SK-N-SH treated with all-trans-retinoic acid at 6 μM for 48 hours (cell line): ENCODE results near the gene MAD2L2.

Experiments
- ATAC-seq: fragments of 200-7000 bp; cut with Tn5 transposase; 3 replicates; pipeline ENCODE4 v1.9.1; 2020; ENCODE audit warnings: mild to moderate bottlenecking, moderate library complexity
- ARNTL ChIP-seq: fragments of 450-650 bp; formaldehyde crosslinking; IDR thresholded peaks from 2 replicates; pipeline ENCODE4 v1.5.0; 2020; ENCODE audit warnings: low read depth, mild to moderate bottlenecking, moderate library complexity, borderline replicate concordance
- BACH2 ChIP-seq: fragments of 250-450 bp; sonication (Bioruptor Pico); IDR thresholded peaks from 2 replicates; pipeline ENCODE4 v1.9.0; 2021; ENCODE audit warnings: mild to moderate bottlenecking, borderline replicate concordance
- CREB5 ChIP-seq: fragments of 250-450 bp; sonication (Bioruptor Pico); IDR thresholded peaks from 2 replicates; pipeline ENCODE4 v1.5.1; 2020; ENCODE audit warnings: low read depth, mild to moderate bottlenecking, moderate library complexity
- CSDC2 ChIP-seq: fragments of 250-450 bp; sonication (Bioruptor Pico); IDR thresholded peaks from 2 replicates; pipeline ENCODE4 v1.5.0; 2020; ENCODE audit warnings: mild to moderate bottlenecking, moderate library complexity
- CSRNP3 ChIP-seq: fragments of 250-450 bp; sonication (Bioruptor Pico); IDR thresholded peaks from 2 replicates; pipeline ENCODE4 v1.5.1; 2021; ENCODE audit warnings: mild to moderate bottlenecking, moderate library complexity
- GLIS3 ChIP-seq: fragments of 250-450 bp; sonication (Bioruptor Pico); IDR thresholded peaks from 2 replicates; pipeline ENCODE4 v1.5.0; 2020; ENCODE audit warnings: mild to moderate bottlenecking, moderate library complexity
- ISL1 ChIP-seq: fragments of 250-450 bp; sonication (Bioruptor Pico); IDR thresholded peaks from 2 replicates; pipeline ENCODE4 v2.1.2; 2022; ENCODE audit warnings: mild to moderate bottlenecking, moderate library complexity
- OSR1 ChIP-seq: fragments of 250-450 bp; sonication (Bioruptor Pico); IDR thresholded peaks from 2 replicates; pipeline ENCODE4 v1.8.0; 2022; ENCODE audit warnings: moderate library complexity, mild to moderate bottlenecking, inconsistent platforms
- PATZ1 ChIP-seq: fragments of 250-450 bp; sonication (Bioruptor Pico); IDR thresholded peaks from 2 replicates; pipeline ENCODE4 v1.8.0; 2020; ENCODE audit warnings: mild to moderate bottlenecking, moderate library complexity, borderline replicate concordance
- POU6F1 ChIP-seq: fragments of 250-450 bp; sonication (Bioruptor Pico); IDR thresholded peaks from 2 replicates; pipeline ENCODE4 v1.8.0; 2021; ENCODE audit warnings: low read depth, mild to moderate bottlenecking, moderate library complexity, borderline replicate concordance
- PPARA ChIP-seq: fragments of 250-450 bp; sonication (Bioruptor Pico); IDR thresholded peaks from 2 replicates; pipeline ENCODE4 v1.5.0; 2020; ENCODE audit warnings: mild to moderate bottlenecking, borderline replicate concordance
- RARB ChIP-seq: fragments of 250-450 bp; sonication (Bioruptor Pico); IDR thresholded peaks from 2 replicates; pipeline ENCODE4 v1.8.0; 2021; ENCODE audit warnings: mild to moderate bottlenecking, moderate library complexity
- SNAI2 ChIP-seq: fragments of 250-450 bp; sonication (Bioruptor Pico); IDR thresholded peaks from 2 replicates; pipeline ENCODE4 v1.5.0; 2020; ENCODE audit warnings: mild to moderate bottlenecking, moderate library complexity
- TCF4 ChIP-seq: fragments of 250-450 bp; sonication (Bioruptor Pico); IDR thresholded peaks from 2 replicates; pipeline ENCODE4 v1.8.0; 2021; ENCODE audit warnings: mild to moderate bottlenecking, moderate library complexity, borderline replicate concordance
- TOX ChIP-seq: fragments of 250-450 bp; sonication (Bioruptor Pico); IDR thresholded peaks from 2 replicates; pipeline ENCODE4 v1.8.0; 2021; ENCODE audit warnings: mild to moderate bottlenecking, moderate library complexity, borderline replicate concordance
- TSHZ2 ChIP-seq: fragments of 250-450 bp; sonication (Bioruptor Pico); IDR thresholded peaks from 2 replicates; pipeline ENCODE4 v1.5.0; 2020; ENCODE audit warnings: mild to moderate bottlenecking, moderate library complexity
- ZC3H10 ChIP-seq: fragments of 250-450 bp; sonication (Bioruptor Pico); IDR thresholded peaks from 2 replicates; pipeline ENCODE4 v1.5.1; 2021; ENCODE audit warnings: mild to moderate bottlenecking, moderate library complexity
- ZFP3 ChIP-seq: fragments of 250-450 bp; sonication (Bioruptor Pico); IDR thresholded peaks from 2 replicates; pipeline ENCODE4 v1.5.0; 2020; ENCODE audit warnings: mild to moderate bottlenecking, moderate library complexity
- ZFP30 ChIP-seq: fragments of 450-650 bp; formaldehyde crosslinking; IDR thresholded peaks from 2 replicates; pipeline ENCODE4 v1.5.0; 2022; ENCODE audit warnings: mild to moderate bottlenecking, moderate library complexity
- ZNF70 ChIP-seq: fragments of 450-650 bp; formaldehyde crosslinking; IDR thresholded peaks from 2 replicates; pipeline ENCODE4 v1.5.0; 2020; ENCODE audit warnings: mild to moderate bottlenecking, moderate library complexity
- ZNF8 ChIP-seq: fragments of 450-650 bp; formaldehyde crosslinking; IDR thresholded peaks from 2 replicates; pipeline ENCODE4 v1.5.0; 2020; ENCODE audit warnings: mild to moderate bottlenecking, moderate library complexity

The MAD2L2 gene

GRCh38 chr1:11695861-11696260 lies 14.9 kb upstream of the MAD2L2 start (continued):
- no peak for TF ChIP-seq POU6F1 (CRISPR knock-in tag)
- TF ChIP-seq ISL1 (CRISPR knock-in tag): no peak
- no peak for TF ChIP-seq ARNTL (CRISPR knock-in tag)

GRCh38 chr1:11693917-11694316 lies 13.0 kb upstream of the MAD2L2 start:
- ATAC-seq: no peak; the same call in 2 of the 3 replicates
- TF ChIP-seq ZFP30 (CRISPR knock-in tag) (no peak), BACH2 (CRISPR knock-in tag) (no peak), ARNTL (CRISPR knock-in tag) (no peak), PPARA (no peak)

GRCh38 chr1:11693024-11693590 lies 12.2 kb upstream of the MAD2L2 start:
- no peak for TF ChIP-seq TSHZ2
- ATAC-seq: peak; percentile 82

- TF ChIP-seq GLIS3 (CRISPR knock-in tag) (no peak), TCF4 (CRISPR knock-in tag) (no peak), CREB5 (CRISPR knock-in tag) (no peak), ISL1 (CRISPR knock-in tag) (no peak)
- ATAC-seq: no peak
These were observed 11.2 kb upstream of the MAD2L2 start for GRCh38 chr1:11691928-11692711.

- no peak for ATAC-seq
- no peak for TF ChIP-seq RARB (CRISPR knock-in tag)
- no peak for TF ChIP-seq ZNF70 (CRISPR knock-in tag)
- TF ChIP-seq PATZ1: no peak
- TF ChIP-seq ZNF8: no peak
- TF ChIP-seq OSR1 (CRISPR knock-in tag): no peak
- no peak for TF ChIP-seq ISL1 (CRISPR knock-in tag)
- no peak for TF ChIP-seq BACH2 (CRISPR knock-in tag)
- TF ChIP-seq CSRNP3 (CRISPR knock-in tag): no peak
- no peak for TF ChIP-seq ZC3H10 (CRISPR knock-in tag)
- no peak for TF ChIP-seq PPARA
- TF ChIP-seq CREB5 (CRISPR knock-in tag): no peak
- TF ChIP-seq SNAI2 (CRISPR knock-in tag): no peak
- TF ChIP-seq ZFP30 (CRISPR knock-in tag): no peak
- TF ChIP-seq CSDC2: no peak
- no peak for TF ChIP-seq ZFP3 (CRISPR knock-in tag)
- no peak for TF ChIP-seq ARNTL (CRISPR knock-in tag)
- no peak for TF ChIP-seq TOX (CRISPR knock-in tag)
These were observed 10.5 kb upstream of the MAD2L2 start, which contains the start of gene DRAXIN for GRCh38 chr1:11691302-11691914. Gene DRAXIN, plus strand, starts transcription at chr1:11691710. Its CDS starts 14,549 bp downstream, at chr1:11706259.
